Measurements from ENCODE around the gene RELT. TPM values are rescaled to one million over a fixed set of nuclear protein-coding genes. Genes with fewer than 3 reads are reported as not detected.

RELT gene
- total and polyA plus RNA-seq, 2 of the 13 experiments (the other 11 are each of a cell fraction or from before 2014, with no cell fraction given) = 2.5 to 4.7 TPM

- no peak for TF ChIP-seq THRA (CRISPR knock-in tag; IDR thresholded peaks at IDR 0.05; ENCODE audit: borderline replicate concordance)
- no peak for TF ChIP-seq KDM1A (CRISPR knock-in tag; IDR thresholded peaks at IDR 0.05)
- no peak for TF ChIP-seq TRAFD1 (CRISPR knock-in tag; IDR thresholded peaks at IDR 0.05; ENCODE audit: borderline replicate concordance)
- TF ChIP-seq SNAI1 (CRISPR knock-in tag; IDR thresholded peaks at IDR 0.05; ENCODE audit: borderline replicate concordance) = no peak
- no peak for TF ChIP-seq ZNF407 (CRISPR knock-in tag; IDR thresholded peaks at IDR 0.05; ENCODE audit: not compliant biosample characterization)
- TF ChIP-seq ZNF780A (CRISPR knock-in tag; IDR thresholded peaks at IDR 0.05) = no peak
- no peak for TF ChIP-seq ZNF124 (CRISPR knock-in tag; IDR thresholded peaks at IDR 0.05)
- TF ChIP-seq ZNF180 (CRISPR knock-in tag; IDR thresholded peaks at IDR 0.05; ENCODE audit: borderline replicate concordance, low read depth) = no peak
- TF ChIP-seq TARDBP (CRISPR knock-in tag; IDR thresholded peaks at IDR 0.05) = no peak
- TF ChIP-seq HMGXB3 (CRISPR knock-in tag; IDR thresholded peaks at IDR 0.05; ENCODE audit: borderline replicate concordance) = no peak
- no peak for TF ChIP-seq ZEB1 (IDR thresholded peaks at IDR 0.05; ENCODE audit: insufficient replicate concordance, low read depth)
- no peak for TF ChIP-seq ATF1 (CRISPR knock-in tag; IDR thresholded peaks at IDR 0.05)
- no peak for TF ChIP-seq ATAD3A (CRISPR knock-in tag; IDR thresholded peaks at IDR 0.05)
Measured at GRCh38 chr11:73334384-73335203, 41.6 kb upstream of the RELT start (continued).
